Naive thymus-derived CD4-positive, alpha-beta T cell (primary cell): ENCODE data around the gene EMP1. TPM values are rescaled to one million over a fixed set of nuclear protein-coding genes. Genes with fewer than 3 reads are reported as not detected.

Experiments used
- ATAC-seq: fragments of 150-1000 bp; cut with Tn5 transposase; 2 replicates; pipeline ENCODE4 v1.10.0; 2021; ENCODE audit warnings: mild to moderate bottlenecking, moderate library complexity
- CTCF ChIA-PET: fragments of 350-600 bp; sonication (Branson Sonifier 250); formaldehyde crosslinking; loops from one replicate; lab custom pipeline; 2021; ENCODE audit warnings: antibody characterized with exemption; lab: Charles Lee
- POLR2A ChIA-PET: fragments of 350-600 bp; sonication (Branson Sonifier 250); formaldehyde crosslinking; loops from one replicate; lab custom pipeline; 2021; ENCODE audit warnings: antibody characterized with exemption, inconsistent platforms; lab: Charles Lee
- DNase-seq, 9 donors: peaks; one replicate each; pipeline versions ENCODE4 v3.0.0 to v3.0.0-alpha.2; 2020 to 2022; ENCODE audit warnings: mixed read lengths in 1 of 9
- H3K27ac ChIP-seq: one replicate; pipeline ENCODE4 v1.7.0; 2013; ENCODE audit warnings: mild to moderate bottlenecking, low read depth, low read length, moderate library complexity
- H3K27me3 ChIP-seq, 2 donors: one replicate each; pipeline ENCODE4 v1.7.0; 2013; ENCODE audit warnings: low read length in 2 of 2, mild to moderate bottlenecking in 2 of 2, moderate library complexity in 2 of 2; ENCODE audit not compliant: control insufficient read depth in 2 of 2, insufficient read depth in 2 of 2
- H3K36me3 ChIP-seq, 3 experiments: 1 replicate in 2 of 3; 2 replicates in 1 of 3; pipeline ENCODE4 v1.7.0; 2013; ENCODE audit warnings: low read length in 3 of 3, mild to moderate bottlenecking in 3 of 3, moderate library complexity in 1 of 3; ENCODE audit not compliant: insufficient read depth in 3 of 3, control insufficient read depth in 2 of 3
- H3K4me1 ChIP-seq, 2 donors: one replicate each; pipeline ENCODE4 v1.7.0; 2013; ENCODE audit warnings: low read length in 2 of 2, mild to moderate bottlenecking in 2 of 2, moderate library complexity in 1 of 2; ENCODE audit not compliant: control insufficient read depth in 2 of 2, insufficient read depth in 2 of 2
- H3K4me3 ChIP-seq: 2 replicates; pipeline ENCODE4 v1.7.0; 2013; ENCODE audit warnings: mild to moderate bottlenecking, low read length
- H3K9me3 ChIP-seq, 3 experiments: 1 replicate in 2 of 3; 2 replicates in 1 of 3; pipeline ENCODE4 v1.7.0; 2013; ENCODE audit warnings: low read length in 3 of 3; ENCODE audit not compliant: control insufficient read depth in 2 of 3
- H3K27ac Mint-ChIP-seq, 9 donors: one replicate each; pipeline ENCODE4 v1.8.0; 2020 to 2022; ENCODE audit warnings: mixed read lengths in 9 of 9, mild to moderate bottlenecking in 8 of 9, moderate library complexity in 5 of 9, inconsistent platforms in 2 of 9
- H3K27me3 Mint-ChIP-seq, 5 donors: one replicate each; pipeline ENCODE4 v1.8.0; 2021 to 2022; ENCODE audit warnings: mixed read lengths in 5 of 5, mild to moderate bottlenecking in 1 of 5
- H3K36me3 Mint-ChIP-seq, 5 donors: one replicate each; pipeline ENCODE4 v1.8.0; 2020 to 2022; ENCODE audit warnings: mixed read lengths in 5 of 5, mild to moderate bottlenecking in 3 of 5, inconsistent platforms in 1 of 5
- H3K4me1 Mint-ChIP-seq, 7 donors: one replicate each; pipeline ENCODE4 v1.8.0; 2020 to 2022; ENCODE audit warnings: mixed read lengths in 7 of 7, mild to moderate bottlenecking in 3 of 7, inconsistent platforms in 1 of 7
- H3K4me3 Mint-ChIP-seq, 10 donors: one replicate each; pipeline ENCODE4 v1.8.0; 2020 to 2022; ENCODE audit warnings: mild to moderate bottlenecking in 10 of 10, mixed read lengths in 10 of 10, moderate library complexity in 6 of 10, inconsistent platforms in 2 of 10
- H3K9me3 Mint-ChIP-seq, 11 donors: one replicate each; pipeline ENCODE4 v1.8.0; 2020 to 2022; ENCODE audit warnings: mixed read lengths in 11 of 11, mild to moderate bottlenecking in 4 of 11, inconsistent platforms in 1 of 11, moderate library complexity in 1 of 11
- intact Hi-C, 2 donors: fragments of 100-400 bp; cut with micrococcal nuclease; formaldehyde crosslinking; loops; one replicate each; pipeline ENCODE4 v1.15.1; 2023
- polyA plus RNA-seq, 2 donors: library from polyadenylated mRNA; unstranded; fragments of 300-500 nt; fragmentation: Illumina TruSeq; gene quantifications; one replicate each; pipeline ENCODE4 v1.2.3, GENCODE V29; 2021
- total RNA-seq, 6 experiments: library from RNA in 5 of 6; stranded (reverse) in 5 of 6; gene quantifications; 1 replicate in 5 of 6; 2 replicates in 1 of 6; pipeline ENCODE4 v1.2.3 and lab custom pipeline; 2021 to 2026

Gene EMP1
- total and polyA plus RNA-seq, 7 experiments from 2014 or later, result 0.37 to 40.1 (median 4.3) TPM; not detected in 1

DNA sequence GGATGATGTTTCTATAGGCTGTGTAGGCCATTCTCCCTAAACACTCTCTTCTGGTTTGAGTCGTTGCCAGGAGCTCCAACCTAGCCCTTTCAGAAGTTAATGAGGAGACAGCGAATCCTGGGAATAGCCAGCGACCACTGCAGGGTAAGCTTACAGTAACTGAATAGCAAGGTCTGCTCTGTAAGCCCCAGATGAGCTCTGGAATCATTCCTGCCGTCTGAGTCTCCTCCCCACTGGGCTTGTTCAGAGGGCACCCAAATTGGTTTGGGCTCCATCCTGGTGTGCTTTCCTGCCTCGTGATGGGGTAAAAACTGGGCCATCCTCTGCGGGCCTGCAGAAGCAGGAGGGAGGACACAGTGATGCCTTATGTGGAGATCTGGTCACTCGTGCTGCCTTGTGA lies 43.3 kb upstream of the EMP1 start:
- POLR2A ChIA-PET, result no interaction called here

DNA sequence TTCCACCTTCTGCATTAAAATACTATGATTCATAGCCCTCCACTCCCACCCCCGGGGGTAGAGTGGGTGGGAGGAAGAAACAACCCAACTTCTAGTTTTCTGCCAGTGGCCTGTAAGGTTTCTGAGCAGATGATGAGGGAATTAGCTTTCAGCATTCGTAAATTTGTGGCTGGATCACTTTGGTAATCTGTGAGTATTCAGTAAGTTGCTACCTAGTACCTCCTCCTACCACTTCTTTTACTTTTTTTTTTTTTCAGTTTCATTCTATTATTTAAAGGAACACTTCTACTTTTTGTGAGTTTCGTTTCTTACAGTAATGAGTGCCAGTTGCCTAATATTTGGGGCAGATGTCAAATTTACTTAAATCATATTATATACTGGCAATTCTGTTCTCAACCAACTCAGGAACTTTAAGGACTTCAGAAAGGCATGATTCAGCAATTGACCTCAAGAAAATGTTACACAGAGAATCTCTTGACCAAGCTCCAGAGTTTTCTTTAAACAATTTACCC lies 42.4 kb upstream of the EMP1 start:
- Histone ChIP-seq H3K4me3 (no peak overlapping the region), H3K27ac (no peak overlapping the region), H3K4me1 (no peaks in the 10 kb centered on the region), H3K27me3 (no peaks in the 10 kb centered on the region), H3K9me3 (no peaks in the 10 kb centered on the region), H3K36me3 (no peaks in the 10 kb centered on the region)
- H3K9me3 Mint-ChIP-seq, result peaks cover 0 to 4% (median 0%) of the 10 kb centered on the region in 11 donors
- no peak for DNase-seq
- H3K36me3 Mint-ChIP-seq, result no peaks in the 10 kb centered on the region
- ChIA-PET CTCF (no interaction called here), POLR2A (interaction anchor here (0.6 kb wide), 1 partner anchor 689 kb away, joined by 4 read pairs; no protein-coding TSS in a partner anchor)
- H3K27ac Mint-ChIP-seq, result no peak overlapping the region
- H3K27me3 Mint-ChIP-seq, result peaks cover 0 to 39% (median 0%) of the 10 kb centered on the region in 5 donors
- H3K4me1 Mint-ChIP-seq, result peaks cover 0 to 2% (median 0%) of the 10 kb centered on the region in 7 donors
- intact Hi-C loops, result no loop called here
- no peak for ATAC-seq
- H3K4me3 Mint-ChIP-seq, result no peak overlapping the region

More for the DNA sequence above, 43.3 kb upstream of the EMP1 start:
- peaks cover 0 to 4% (median 0%) of the 10 kb centered on the region in 11 donors for H3K9me3 Mint-ChIP-seq
- Histone ChIP-seq H3K36me3 (no peaks in the 10 kb centered on the region), H3K9me3 (no peaks in the 10 kb centered on the region), H3K27ac (no peak overlapping the region), H3K27me3 (no peaks in the 10 kb centered on the region), H3K4me3 (no peak overlapping the region), H3K4me1 (no peaks in the 10 kb centered on the region)
- CTCF ChIA-PET, result no interaction called here
- no peaks in the 10 kb centered on the region for H3K36me3 Mint-ChIP-seq
- DNase-seq, result no peak
- ATAC-seq, result no peak
- H3K27me3 Mint-ChIP-seq, result peaks cover 0 to 41% (median 0%) of the 10 kb centered on the region in 5 donors
- no peak overlapping the region for H3K4me3 Mint-ChIP-seq
- intact Hi-C loops, result no loop called here
- no peak overlapping the region for H3K27ac Mint-ChIP-seq
- peaks cover 0 to 2% (median 0%) of the 10 kb centered on the region in 7 donors for H3K4me1 Mint-ChIP-seq

DNA sequence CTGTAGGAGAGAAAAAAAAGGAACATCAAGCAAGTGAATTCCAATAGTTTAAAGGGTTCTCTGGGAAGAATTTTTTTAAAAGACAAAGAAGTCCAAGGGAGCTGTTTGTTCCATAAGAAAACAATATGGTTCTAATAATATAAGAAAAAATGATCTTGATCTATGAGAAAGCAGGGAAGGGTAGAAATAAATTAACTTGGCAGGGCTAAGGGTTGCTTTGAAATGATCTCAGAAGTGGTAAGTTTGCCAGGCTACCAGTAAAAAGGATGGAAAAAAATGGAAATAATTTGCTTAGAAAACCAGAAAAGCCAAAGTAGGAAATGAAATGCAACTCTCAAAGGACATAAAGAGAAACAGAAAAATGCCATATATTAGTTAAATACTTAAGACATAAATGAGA lies 41.7 kb upstream of the EMP1 start:
- Mint-ChIP-seq H3K36me3 (no peaks in the 10 kb centered on the region), H3K9me3 (peaks cover 0 to 4% (median 0%) of the 10 kb centered on the region in 11 donors), H3K27ac (peak overlapping the region in 1 of 9 donors; percentile 32), H3K4me1 (peaks cover 0 to 2% (median 0%) of the 10 kb centered on the region in 7 donors), H3K4me3 (no peak overlapping the region), H3K27me3 (peaks cover 0 to 37% (median 0%) of the 10 kb centered on the region in 5 donors)
- Histone ChIP-seq H3K27me3 (no peaks in the 10 kb centered on the region), H3K36me3 (no peaks in the 10 kb centered on the region), H3K4me1 (no peaks in the 10 kb centered on the region), H3K9me3 (no peaks in the 10 kb centered on the region), H3K4me3 (no peak overlapping the region), H3K27ac (no peak overlapping the region)
- intact Hi-C loops, result no loop called here
- DNase-seq, result no peak
- CTCF ChIA-PET, result no interaction called here
- no peak for ATAC-seq
- POLR2A ChIA-PET, result no interaction called here

DNA sequence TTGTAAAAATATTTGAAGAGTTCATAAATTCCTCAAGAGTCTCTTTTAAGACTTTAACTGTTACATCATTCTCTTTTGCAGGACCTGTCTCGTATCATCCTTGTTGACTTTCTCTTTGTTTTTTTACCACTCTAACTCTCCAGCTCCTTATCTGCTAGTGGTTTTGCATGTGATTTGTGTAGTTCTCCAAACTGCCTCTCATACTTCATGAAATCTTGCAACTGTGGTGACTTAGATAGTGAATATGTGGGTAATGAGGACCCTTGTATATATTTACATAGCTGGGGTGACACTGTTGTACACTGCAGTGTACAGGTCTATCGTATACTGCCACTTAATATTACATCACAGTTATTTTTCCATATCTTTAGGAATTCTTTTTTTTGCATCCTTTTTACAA lies 40.2 kb upstream of the EMP1 start:
- H3K9me3 ChIP-seq, result no peaks in the 10 kb centered on the region
- DNase-seq, result no peak
- intact Hi-C loops, result no loop called here
- H3K4me3 ChIP-seq, result no peak overlapping the region
- no peak for ATAC-seq
- no peaks in the 10 kb centered on the region for H3K4me1 ChIP-seq
- H3K36me3 ChIP-seq, result no peaks in the 10 kb centered on the region
- Mint-ChIP-seq H3K9me3 (peaks cover 0 to 2% (median 0%) of the 10 kb centered on the region in 11 donors), H3K4me1 (peaks cover 0 to 2% (median 0%) of the 10 kb centered on the region in 7 donors), H3K27ac (no peak overlapping the region), H3K36me3 (no peaks in the 10 kb centered on the region), H3K27me3 (peaks cover 0 to 29% (median 0%) of the 10 kb centered on the region in 5 donors), H3K4me3 (no peak overlapping the region)
- CTCF ChIA-PET, result interaction anchor here (1.1 kb wide), 1 partner anchor 11 kb away, joined by 3 read pairs; no protein-coding TSS in a partner anchor
- POLR2A ChIA-PET, result no interaction called here
- H3K27ac ChIP-seq, result no peak overlapping the region
- H3K27me3 ChIP-seq, result no peaks in the 10 kb centered on the region

DNA sequence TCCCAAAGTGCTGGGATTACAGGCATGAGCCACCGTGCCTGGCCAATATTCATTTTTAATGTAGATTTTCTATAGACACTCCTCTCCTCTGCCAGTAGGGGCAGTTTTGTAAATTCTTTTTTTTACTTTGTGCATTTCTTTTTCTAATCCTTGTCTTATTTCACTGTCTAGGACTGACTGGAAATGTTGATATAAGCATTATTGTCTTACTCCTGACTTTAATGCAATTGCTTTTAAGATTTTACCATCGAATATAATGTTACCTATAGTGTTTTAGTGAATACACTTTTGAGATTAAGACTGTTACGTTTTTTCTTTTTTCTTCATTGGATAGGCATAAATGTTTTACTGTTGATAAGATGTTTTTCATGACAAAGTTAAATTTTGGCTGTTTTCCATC lies 35.4 kb upstream of the EMP1 start:
- H3K4me3 ChIP-seq, result no peak overlapping the region
- peaks cover 11 to 18% of the 10 kb centered on the region in 2 donors for H3K4me1 ChIP-seq
- intact Hi-C loops, result no loop called here
- no peaks in the 10 kb centered on the region for H3K9me3 ChIP-seq
- H3K36me3 Mint-ChIP-seq, result no peaks in the 10 kb centered on the region
- DNase-seq, result no peak
- ChIA-PET POLR2A (no interaction called here), CTCF (no interaction called here)
- H3K27me3 ChIP-seq, result no peaks in the 10 kb centered on the region
- peaks cover 0 to 17% (median 0%) of the 10 kb centered on the region in 5 donors for H3K27me3 Mint-ChIP-seq
- H3K9me3 Mint-ChIP-seq, result no peaks in the 10 kb centered on the region
- H3K4me3 Mint-ChIP-seq, result no peak overlapping the region
- ATAC-seq, result no peak
- H3K27ac Mint-ChIP-seq, result no peak overlapping the region
- H3K4me1 Mint-ChIP-seq, result peaks cover 10 to 19% (median 18%) of the 10 kb centered on the region in 7 donors
- H3K36me3 ChIP-seq, result no peaks in the 10 kb centered on the region
- no peak overlapping the region for H3K27ac ChIP-seq

DNA sequence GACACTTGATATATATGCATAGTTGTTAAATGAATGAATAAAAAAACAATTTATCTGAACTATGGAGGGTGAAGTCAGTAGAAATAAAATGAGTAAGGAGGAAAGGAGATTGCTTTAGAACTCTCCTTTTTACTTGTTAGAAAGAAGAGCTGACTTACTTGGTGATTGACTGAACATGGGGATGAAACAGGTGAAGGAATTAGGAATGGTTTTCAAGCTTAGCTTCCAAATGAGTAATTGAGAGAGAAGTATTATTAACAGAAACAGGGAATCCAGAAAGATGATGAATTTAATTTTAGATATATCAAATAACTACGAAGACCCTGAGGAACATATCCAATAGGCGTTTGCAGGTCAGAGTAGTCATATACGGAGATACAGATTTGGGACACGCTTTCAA lies 33.6 kb upstream of the EMP1 start:
- ATAC-seq (no peak), DNase-seq (no peak)
- intact Hi-C loops, result no loop called here
- CTCF ChIA-PET, result no interaction called here
- no peak overlapping the region for H3K4me3 Mint-ChIP-seq
- peaks cover 13 to 24% of the 10 kb centered on the region in 2 donors for H3K4me1 ChIP-seq
- no peak overlapping the region for H3K4me3 ChIP-seq
- H3K27me3 Mint-ChIP-seq, result peaks cover 0 to 9% (median 0%) of the 10 kb centered on the region in 5 donors
- no peak overlapping the region for H3K27ac Mint-ChIP-seq
- H3K36me3 Mint-ChIP-seq, result peaks cover 0 to 2% (median 0%) of the 10 kb centered on the region in 5 donors
- POLR2A ChIA-PET, result no interaction called here
- H3K9me3 Mint-ChIP-seq, result peaks cover 0 to 3% (median 0%) of the 10 kb centered on the region in 11 donors
- no peaks in the 10 kb centered on the region for H3K27me3 ChIP-seq
- H3K36me3 ChIP-seq, result no peaks in the 10 kb centered on the region
- H3K9me3 ChIP-seq, result no peaks in the 10 kb centered on the region
- H3K27ac ChIP-seq, result no peak overlapping the region
- peaks cover 10 to 35% (median 23%) of the 10 kb centered on the region in 7 donors for H3K4me1 Mint-ChIP-seq
